Stimulated activated CD4-positive, alpha-beta T cell treated with anti-CD3 and anti-CD28 coated beads, Interleukin-1b, Interleukin-23, amount 100 ng/mL, for 24 hours (primary cell): ENCODE results near the gene SYNGR4.
"Not testable (repeated sequence)": the region's sequence is repeated elsewhere in the genome, so short reads cannot be mapped to it uniquely, and the experiment has no call there.

Experiments used
- DNase-seq, 4 experiments: peaks; one replicate each; pipeline ENCODE4 v3.0.0-alpha.2; 2020; ENCODE audit warnings: low read depth in 4 of 4, low spot score in 1 of 4

The SYNGR4 gene, protein sequence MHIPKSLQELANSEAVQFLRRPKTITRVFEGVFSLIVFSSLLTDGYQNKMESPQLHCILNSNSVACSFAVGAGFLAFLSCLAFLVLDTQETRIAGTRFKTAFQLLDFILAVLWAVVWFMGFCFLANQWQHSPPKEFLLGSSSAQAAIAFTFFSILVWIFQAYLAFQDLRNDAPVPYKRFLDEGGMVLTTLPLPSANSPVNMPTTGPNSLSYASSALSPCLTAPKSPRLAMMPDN

DNA sequence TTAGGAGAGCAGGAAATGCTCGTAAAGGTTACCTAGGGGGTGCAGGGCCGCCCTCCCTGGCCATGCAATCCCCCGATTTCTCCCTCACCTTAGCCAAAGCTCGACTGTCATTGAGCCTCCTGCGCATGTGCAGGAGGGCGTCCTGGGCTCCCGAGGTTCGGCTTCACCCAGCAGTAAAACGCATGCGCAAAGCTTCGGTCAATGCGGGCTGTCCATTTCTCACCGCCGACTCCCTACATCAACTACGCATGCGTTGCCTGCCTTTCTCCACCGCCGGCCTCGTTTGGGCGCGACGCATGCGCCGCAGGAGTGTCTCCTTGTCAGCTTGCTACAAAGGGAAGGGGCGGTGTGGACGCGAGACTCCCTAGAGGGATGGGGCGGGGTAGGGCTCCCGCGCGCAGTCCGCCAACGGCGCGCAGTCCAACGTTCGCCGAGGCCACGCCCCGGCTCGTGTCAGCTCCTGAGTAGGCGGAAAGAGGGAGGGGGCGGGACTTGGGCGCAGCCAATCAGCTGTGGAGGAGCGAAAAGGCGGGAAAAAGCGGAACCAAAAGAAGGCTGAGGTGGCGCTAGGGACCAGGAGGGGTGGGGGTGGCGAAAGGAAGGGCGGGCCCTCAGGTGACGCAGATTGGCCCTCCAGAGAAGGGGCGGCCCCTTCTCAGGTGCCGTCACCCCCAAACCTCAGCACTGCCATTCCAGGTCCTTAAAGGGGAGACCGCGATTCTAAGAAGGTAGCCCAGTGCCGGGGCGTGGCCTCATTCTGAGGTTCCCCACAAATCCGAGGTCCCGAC, at the start of gene SYNGR4, which contains the start of gene TMEM143:
Gene SYNGR4, plus strand, starts transcription at position 558 of the 788 bp plus-strand sequence. CDS start 1,476 bp downstream, outside the sequence.
Gene TMEM143, minus strand, starts transcription at position 131 of the 788 bp plus-strand sequence. Its CDS starts 20 bp downstream, at position 111.
- DNase-seq, result peak; percentile 87 to 96 (median 94)

DNA sequence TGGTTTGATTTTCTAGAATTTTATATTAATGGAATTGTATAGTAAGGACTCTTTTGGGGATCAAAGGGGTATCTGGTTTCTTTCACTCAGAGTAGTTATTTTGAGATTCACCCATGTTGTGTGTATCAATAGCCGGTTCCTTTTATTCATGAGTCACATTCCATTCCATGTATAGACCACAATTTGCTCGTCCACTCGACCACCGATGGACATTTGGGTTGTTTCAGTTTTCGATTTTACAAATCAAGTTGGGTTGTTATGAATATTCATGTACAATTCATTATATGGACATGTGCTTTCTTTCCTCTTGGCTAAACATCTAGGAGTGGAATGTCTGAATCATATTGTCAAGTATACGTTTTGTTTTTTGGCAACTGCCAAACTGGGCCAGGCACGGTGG, 48.5 kb upstream of the SYNGR4 start:
- DNase-seq, result no peak

DNA sequence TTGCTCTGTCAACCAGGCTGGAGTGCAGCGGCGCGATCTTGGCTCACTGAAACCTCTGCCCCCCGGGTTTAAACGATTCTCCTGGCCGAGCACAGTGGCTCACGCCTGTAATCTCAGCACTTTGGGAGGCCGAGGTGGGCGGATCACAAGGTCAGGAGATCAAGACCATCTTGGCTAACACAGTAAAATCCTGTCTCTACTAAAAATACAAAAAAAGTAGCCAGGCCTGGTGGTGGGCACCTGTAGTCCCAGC, 46.5 kb upstream of the SYNGR4 start:
- DNase-seq, result not testable (repeated sequence)

DNA sequence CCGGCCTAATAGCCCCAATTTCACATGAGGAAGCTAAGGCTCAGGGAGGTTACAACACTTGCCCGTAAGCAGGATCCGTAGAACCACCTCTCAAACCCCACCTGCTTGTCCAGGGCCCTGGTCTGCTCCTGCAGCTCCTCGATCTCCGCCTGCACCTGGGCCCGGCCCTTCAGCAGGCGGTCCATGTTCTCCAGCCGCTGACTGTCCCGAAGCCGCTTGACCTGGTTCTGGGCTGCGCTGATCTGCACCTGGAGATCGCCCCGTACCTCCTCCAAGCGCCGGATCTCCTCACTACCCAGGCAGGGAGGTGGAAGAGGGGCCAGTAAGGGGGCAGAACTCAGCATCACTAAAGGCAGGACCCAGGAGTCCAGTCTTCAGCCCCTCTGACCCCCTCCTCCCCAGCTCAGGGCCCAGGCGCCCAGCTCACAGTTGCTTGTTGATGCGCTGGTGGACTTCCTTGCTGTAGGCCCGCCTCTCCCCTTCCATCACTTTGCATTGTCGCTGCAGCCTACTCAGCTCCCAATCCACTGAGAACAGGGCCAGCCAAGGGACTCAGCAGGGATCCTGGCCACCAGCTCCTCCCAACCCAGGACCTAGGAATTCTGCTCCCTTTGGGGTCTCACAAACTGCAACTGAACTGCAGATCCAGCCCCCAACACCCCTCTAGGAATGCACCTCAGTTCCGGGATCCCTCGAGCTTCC, 45.7 kb upstream of the SYNGR4 start:
- no peak for DNase-seq

DNA sequence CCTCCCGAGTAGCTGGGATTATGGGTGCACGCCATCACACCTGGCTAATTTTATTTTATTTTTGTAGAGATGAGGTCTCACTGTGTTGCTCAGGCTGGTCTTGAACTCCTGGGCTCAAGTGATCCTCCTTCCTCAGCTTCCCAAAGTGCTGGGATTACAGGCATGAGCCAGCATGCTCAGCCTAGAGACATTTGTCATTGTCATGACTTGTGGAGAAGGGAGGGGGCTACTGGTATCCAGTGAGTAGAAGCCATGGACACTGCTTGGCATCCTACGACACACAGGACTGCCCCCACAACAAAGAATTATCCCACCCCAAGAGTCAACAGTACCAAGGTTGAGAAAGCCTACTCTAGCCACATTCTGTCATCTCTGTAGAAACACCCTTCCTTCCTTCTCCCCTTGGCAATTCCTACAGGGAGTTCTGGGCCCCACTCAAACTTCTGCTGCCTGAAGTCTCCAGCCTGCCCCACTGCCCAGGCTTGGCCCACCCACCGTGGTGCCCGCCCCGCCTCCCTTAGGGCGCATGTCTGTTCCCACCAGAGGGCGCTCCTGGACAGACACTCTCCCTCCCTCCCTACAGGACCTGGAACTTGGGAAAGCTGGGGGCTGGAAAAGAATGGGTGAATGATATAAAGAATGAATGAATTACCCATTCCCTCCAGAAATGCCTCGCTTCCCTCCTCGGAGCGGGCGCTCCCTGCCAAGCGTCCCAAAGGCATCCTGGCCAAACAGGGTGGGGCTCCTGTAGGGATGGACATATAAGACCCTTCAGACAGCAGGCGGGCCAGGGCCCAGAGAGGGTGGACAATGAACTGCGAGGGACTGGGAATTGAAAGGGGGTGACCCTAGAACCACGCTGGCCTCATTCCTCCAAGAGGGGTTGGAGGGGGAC, 44.3 kb upstream of the SYNGR4 start:
- DNase-seq, result peak in 3 of 4 experiments; percentile 51 to 63 (median 63)

DNA sequence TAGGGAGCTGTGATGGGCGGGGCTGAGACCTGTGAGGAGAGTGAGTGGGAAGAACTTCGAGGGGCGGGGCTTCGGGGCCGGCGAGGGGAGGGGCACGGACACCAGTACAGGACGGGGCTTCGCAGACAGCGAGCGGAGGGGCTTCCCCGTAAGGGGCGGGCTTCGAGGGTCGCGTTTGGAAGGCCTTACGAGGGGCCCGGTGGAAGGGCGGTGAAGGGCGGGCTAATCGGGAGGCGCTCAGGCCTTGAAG, 42.9 kb upstream of the SYNGR4 start:
- DNase-seq, result peak; percentile 71 to 98 (median 88)

DNA sequence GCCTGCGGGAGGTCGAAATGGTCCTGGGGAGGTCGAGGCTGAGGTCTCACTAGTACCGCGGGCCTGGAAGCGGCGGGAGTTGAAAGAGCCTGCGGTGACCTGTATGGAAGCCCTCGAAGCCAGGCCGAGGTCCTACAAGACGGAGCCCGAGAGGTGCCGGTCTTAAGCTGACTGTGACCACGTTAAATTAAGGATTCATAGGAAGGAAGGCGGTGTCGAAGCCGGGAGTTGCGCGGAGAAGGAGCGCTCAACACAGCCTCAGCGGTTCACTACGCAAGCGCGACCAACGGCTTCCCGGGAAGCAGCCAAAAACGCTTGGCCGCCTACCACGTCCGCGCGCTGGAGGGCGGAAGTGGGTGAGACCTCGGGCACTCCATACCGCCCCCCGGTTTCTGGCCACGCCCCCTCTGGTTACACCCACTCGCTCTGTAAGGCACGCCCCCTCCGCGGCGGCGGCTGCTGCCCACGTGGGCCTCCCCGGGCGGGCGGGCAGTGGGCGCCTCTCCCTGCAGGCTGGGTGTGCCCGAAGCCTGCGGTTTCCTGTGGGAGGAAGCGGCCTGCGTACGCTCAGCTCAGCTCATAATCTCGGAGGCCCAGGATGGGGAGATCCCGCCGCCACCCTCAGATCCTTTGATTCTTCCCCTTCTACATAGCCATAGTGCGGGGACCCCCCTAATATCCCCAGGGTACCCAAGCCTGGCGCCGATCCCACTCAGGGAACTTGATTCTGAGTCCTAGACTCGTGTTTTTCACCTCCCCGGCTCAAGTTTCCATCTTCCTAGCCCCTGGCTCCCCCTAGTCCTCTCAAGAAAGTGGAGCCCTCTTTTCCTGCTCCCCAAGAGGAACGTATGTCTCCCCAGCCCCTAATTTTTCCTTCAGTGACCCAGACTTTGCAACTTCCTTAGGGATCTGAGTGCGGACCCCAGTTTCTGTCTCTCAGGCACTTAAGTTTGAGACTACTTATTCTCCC, 42.3 kb upstream of the SYNGR4 start:
- DNase-seq, result peak; percentile 95 to 98 (median 96)

DNA sequence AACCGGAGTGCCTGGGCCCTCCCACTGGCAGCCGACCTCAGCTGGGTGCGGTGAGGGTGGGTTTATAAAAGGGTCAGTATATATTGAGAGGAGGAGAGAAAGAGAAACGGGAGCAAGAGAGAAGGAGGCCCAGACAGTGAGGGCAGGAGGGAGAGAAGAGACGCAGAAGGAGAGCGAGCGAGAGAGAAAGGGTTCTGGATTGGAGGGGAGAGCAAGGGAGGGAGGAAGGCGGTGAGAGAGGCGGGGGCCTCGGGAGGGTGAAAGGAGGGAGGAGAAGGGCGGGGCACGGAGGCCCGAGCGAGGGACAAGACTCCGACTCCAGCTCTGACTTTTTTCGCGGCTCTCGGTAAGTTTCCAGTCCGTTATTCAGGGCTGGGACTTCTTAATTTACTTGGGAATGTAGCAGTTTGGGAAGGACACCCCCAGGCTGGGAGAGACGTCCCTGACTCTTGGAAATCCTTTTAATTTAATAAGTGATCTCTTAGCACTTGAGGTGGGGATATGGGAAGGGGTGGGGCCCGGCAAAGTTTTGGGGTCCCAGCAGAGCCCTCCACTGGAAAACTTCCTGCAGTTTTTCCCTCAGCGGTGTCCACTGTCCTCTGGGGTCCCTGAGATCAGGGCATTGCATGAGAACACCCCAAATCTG, 38.8 kb upstream of the SYNGR4 start, which contains the start of gene EMP3:
Gene EMP3, plus strand, starts transcription at position 288 of the 646 bp plus-strand sequence. CDS start 1,293 bp downstream, outside the sequence.
- DNase-seq, result peak in 3 of 4 experiments; percentile 65 to 81 (median 78)

DNA sequence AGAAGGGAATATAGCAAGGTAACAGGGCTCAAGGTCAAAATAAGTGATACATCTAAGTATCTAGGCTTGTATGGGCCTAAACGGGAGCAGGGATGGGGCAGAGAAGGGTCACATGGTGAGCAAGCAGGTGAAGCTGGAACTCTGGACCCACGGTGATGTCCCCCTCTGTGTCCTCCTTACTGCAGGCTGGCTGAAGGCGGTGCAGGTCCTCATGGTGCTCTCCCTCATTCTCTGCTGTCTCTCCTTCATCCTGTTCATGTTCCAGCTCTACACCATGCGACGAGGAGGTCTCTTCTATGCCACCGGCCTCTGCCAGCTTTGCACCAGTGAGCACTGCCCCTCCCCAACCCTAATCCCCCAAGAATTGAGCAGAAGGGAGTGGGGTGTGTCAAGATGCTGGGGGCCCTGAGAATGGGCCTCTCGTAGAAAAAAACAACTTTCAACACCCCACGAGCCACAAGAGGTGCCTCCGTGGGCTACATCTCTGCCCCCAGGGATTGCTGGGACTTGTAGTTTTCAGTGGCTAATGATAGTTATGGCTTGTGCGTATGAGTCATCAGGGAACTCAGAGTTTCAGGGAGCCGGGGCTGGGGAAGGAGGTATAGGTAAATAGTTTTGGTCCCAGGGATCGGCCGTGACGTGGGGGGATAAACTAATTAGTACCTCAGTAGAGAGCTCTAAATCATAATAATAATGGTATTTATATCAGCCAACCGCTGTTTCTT, 34.8 kb upstream of the SYNGR4 start:
- DNase-seq, result no peak

DNA sequence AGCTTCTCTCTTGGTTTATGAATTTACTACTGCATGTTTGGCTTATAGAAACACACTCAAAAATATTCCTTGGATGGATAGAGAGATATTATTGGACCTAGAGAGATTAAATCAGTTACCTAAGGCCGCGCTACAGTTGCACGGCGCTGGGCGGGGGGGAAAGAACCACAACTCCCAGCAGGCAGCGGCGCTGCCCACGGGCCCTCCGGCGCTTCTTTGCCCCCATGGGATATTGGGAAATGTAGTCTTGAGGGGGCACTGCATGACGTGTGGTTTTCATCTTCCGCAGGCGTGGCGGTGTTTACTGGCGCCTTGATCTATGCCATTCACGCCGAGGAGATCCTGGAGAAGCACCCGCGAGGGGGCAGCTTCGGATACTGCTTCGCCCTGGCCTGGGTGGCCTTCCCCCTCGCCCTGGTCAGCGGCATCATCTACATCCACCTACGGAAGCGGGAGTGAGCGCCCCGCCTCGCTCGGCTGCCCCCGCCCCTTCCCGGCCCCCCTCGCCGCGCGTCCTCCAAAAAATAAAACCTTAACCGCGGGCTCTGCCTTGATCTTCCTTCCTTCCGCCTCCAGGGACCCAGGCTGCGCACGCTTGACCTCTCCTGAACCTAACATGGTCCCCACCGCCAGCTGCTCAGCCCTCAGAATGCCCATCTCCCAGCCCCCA, 34.0 kb upstream of the SYNGR4 start:
- peak in 3 of 4 experiments; percentile 55 to 71 (median 70) for DNase-seq

DNA sequence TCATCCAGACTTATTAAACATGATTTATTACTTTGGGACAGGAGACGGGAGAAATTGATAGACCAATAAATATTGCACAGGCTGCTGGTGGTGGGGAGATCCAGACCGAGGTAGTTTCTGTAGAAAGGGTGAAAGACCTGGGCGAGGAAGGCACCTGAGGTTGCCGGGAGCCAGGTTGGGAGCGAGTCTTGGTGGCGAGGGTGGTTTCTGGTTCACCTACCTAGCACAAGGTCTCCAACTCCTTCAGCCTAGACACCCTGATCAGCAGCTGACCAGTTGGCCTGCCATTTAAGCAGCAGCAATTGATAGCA, 31.9 kb upstream of the SYNGR4 start:
- no peak for DNase-seq

DNA sequence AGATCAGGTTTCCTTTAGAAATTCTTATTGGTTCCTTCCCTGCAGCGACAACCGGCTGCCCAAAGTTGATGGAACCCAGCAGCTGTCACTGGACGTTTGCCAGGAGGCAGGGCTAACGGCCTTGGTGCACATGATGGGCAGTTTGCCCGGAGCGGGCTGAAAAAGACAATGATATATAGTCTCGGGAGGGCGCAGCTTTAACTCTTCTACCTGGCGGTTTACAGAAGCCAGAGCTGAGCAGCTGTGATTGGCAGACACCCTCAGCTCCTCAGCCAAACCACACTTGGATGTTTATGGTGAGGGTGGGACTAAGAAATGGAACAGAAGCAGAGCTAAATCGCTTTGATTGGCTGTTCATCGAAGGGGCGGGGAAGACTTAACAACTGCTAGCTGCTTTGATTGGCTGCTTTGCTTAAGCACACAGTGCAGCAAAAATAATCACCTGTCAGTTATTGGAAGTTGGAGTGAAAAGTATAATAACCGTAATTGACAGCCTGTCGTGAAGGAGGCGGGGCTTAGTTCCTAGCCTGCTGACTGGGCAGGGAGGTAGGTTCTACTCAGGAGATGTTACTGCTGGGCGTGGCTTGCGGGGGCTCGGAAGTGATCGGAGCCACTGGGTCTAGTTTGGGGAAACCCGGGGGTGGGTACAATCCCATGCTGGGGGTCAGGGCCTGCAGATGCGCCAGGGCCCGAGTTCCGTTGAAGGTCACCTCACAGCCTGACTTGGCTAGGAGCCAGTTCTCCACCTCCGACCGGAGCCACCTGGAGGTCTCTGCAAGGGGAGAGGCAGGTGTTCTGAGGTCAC, 31.3 kb upstream of the SYNGR4 start:
- peak; percentile 64 to 87 (median 84) for DNase-seq

DNA sequence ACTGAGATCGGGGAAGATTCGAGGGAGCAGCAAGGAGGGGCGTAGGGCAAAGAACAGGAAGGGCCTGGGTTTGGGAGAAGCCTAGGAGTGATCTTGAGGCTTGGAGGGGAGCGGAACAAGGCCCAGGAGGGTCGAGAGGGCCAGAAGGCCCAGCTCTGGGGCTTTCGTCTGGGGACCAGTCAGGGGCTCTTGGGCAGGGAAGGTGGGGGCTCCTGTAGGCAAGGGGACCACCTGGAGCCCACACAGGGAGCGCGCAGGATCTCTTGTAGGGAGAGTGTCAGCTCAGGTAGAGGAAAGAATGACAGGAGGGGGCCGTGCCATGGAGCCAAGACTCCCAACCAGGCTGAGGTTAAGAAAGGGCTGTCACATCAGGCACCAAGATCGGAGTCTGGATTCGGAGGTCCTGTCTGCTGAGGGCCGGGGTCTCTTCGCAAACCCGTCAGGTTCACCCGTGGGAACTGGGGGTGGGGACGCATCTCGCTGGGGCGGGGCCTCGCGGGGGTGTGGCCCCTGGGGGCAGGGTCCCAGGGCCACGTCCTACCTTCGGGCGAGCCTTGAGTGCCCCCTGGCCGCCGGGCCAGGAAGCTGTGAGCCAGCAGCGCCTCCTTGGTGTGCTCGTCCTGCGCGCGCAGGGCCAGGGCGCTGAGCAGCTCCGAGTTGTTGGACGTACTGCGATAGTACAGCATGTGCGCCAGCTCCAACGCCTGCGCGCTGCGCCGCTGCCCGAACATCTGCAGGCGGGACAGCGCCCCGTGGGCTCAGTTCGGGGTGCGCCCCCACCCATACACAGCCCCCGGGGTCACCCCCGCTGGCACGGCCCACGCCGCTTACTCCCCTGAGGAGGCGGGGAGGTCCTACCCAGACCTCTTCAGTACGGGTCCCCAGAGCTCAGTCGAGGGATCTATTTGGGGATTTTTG, 30.4 kb upstream of the SYNGR4 start:
- DNase-seq, result peak; percentile 76 to 90 (median 82)

DNA sequence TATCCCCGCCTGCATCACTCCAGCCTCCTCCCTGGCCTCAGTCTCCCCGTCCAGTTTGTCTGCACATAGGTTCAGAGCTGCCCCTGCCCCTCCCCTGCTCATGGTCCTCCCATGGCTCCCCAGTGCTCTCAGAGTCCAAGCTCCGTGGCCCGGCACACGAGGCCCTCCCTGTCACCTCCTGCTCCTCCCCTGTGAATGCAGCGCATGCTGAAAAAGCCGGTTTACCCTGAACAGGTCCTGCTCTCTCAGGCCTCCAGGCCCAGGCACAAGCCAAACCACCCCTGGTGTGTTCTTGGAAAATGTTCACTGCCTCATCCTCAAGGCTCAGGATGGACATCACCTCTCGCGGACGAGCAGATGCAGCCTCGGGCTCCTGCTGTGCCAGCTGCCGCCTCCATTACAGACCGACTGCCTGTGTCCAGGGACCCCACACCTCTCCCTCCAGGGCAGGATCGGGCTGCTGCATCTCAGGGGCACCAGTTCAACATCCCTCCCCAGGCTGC, 25.9 kb upstream of the SYNGR4 start:
- no peak for DNase-seq

DNA sequence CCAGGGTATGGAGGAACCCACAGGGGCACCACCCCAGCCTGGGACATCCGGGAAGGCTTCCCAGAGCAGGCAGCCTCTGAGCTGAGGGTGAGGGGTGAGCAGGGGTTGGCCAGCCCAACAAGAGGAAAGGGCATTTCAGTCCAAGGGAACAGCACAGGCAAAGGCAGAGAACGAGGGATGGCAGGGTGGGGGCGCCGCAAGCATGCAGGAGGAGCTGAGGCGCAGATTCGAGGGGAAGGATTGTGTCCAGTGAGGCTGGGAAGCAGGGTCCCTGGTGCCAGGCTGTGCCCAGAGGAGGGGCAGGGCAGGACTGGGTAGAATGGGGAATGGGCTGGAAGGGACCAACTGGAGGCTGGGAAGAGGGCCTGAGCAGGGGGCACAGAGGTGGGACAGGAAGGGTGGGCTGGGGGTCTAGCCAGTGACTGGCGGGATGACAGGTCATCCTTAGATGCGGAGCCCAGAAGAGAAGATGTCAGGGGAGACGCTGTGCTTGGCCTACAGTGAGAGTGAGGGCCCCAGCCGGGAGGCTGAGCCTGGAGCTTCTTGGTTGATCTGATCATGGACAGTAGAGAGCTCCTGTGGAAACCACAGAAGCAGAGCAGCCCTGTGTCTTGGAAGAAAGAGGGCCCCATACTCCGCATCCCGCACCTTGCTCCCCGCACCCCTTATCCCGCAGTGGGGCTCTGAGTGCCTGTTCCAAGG, 25.2 kb upstream of the SYNGR4 start:
- no peak for DNase-seq

DNA sequence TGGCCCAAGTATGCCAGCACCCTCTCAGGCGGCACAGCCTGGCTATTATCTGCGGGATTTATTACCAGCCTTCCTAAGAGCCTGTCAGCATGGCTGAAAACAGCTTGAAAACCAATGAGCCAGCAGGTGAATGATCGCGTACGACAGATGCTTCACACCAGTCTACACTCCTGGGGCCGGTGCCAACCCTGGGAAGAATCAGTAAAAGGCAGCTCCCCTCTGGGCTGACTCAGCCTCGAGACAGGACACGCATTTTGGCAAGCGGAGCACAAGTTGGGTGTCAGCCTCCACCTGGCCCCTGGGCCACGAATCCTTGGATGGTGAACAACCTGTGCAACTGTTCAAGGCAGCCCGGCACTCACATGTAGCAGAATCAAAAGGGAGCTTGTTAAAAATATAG, 23.2 kb upstream of the SYNGR4 start:
- DNase-seq, result no peak
